HCT116 (cell line): ENCODE measurements around the gene BBX. TPM values are rescaled to one million over a fixed set of nuclear protein-coding genes. Genes with fewer than 3 reads are reported as not detected.
"Not testable (repeated sequence)": the region's sequence is repeated elsewhere in the genome, so short reads cannot be mapped to it uniquely, and the experiment has no call there.

Experiments
- ATAC-seq: fragments of 200-7000 bp; cut with Tn5 transposase; 2 replicates; pipeline ENCODE4 v1.9.1; 2020; ENCODE audit warnings: mild to moderate bottlenecking, moderate library complexity
- BruUV-seq: library from RNA; stranded (reverse); fragments of 400-500 nt; replicated peaks from 2 replicates; lab custom pipeline; 2021; lab: Mats Ljungman, UMichigan
- CTCF ChIA-PET: fragments of 300-600 bp; sonication (Branson Sonifier 250); formaldehyde crosslinking; loops from one replicate; lab custom pipeline; 2021; ENCODE audit warnings: antibody characterized with exemption; lab: Charles Lee
- POLR2A ChIA-PET: fragments of 300-600, 350-600 bp; sonication (Branson Sonifier 250); formaldehyde crosslinking; loops from one replicate; lab custom pipeline; 2021; ENCODE audit warnings: antibody characterized with exemption; lab: Charles Lee
- RAD21 ChIA-PET, 2 experiments: fragments of 300-600 bp; sonication (Branson Sonifier 250); formaldehyde crosslinking; loops; one replicate each; lab custom pipeline; 2023; ENCODE audit warnings: low total read pairs in 2 of 2; ENCODE audit not compliant: uncharacterized antibody in 2 of 2, unreplicated experiment in 2 of 2, low non-redundant PET in 1 of 2; lab: Charles Lee
- DNase-seq: peaks from one replicate; pipeline ENCODE4 v3.0.0-alpha.2; 2010; ENCODE audit warnings: low read depth, low spot score
- H2AFZ ChIP-seq: fragments of 200-600 bp; shearing (Covaris generic), sonication (generic); 2 replicates; pipeline ENCODE4 v1.6.1; 2017; ENCODE audit warnings: low read depth, mixed run types, mixed read lengths, antibody characterized with exemption, low read length; ENCODE audit not compliant: poor library complexity, severe bottlenecking
- H3K27ac ChIP-seq: 2 replicates; pipeline ENCODE4 v1.5.1; 2012; ENCODE audit warnings: low read depth, low read length
- H3K27me3 ChIP-seq: fragments of 200-600 bp; sonication (generic); 2 replicates; pipeline ENCODE4 v1.6.1; 2016; ENCODE audit warnings: mixed run types, low read length, mixed read lengths; ENCODE audit not compliant: insufficient read depth
- H3K36me3 ChIP-seq, 2 experiments: fragments of 200-500 bp in 1 of 2; fragments of 200-600 bp in 1 of 2; sonication (Bioruptor generic) in 1 of 2; sonication (generic) in 1 of 2; 2 replicates each; pipeline versions ENCODE4 v1.5.1 to v1.6.1; 2014 to 2016; ENCODE audit warnings: low read length in 2 of 2, inconsistent platforms in 1 of 2, mixed read lengths in 1 of 2, mixed run types in 1 of 2; ENCODE audit not compliant: insufficient read depth in 2 of 2, control insufficient read depth in 1 of 2
- H3K4me1 ChIP-seq, 2 experiments: fragments of 200-600 bp in 1 of 2; sonication (generic) in 1 of 2; 2 replicates each; pipeline versions ENCODE4 v1.5.1 to v1.6.1; 2012 to 2017; ENCODE audit warnings: low read length in 2 of 2, inconsistent platforms in 1 of 2, mild to moderate bottlenecking in 1 of 2, mixed read lengths in 1 of 2, mixed run types in 1 of 2, moderate library complexity in 1 of 2; ENCODE audit not compliant: insufficient read depth in 2 of 2, control insufficient read depth in 1 of 2
- H3K4me2 ChIP-seq: fragments of 200-600 bp; sonication (generic); 2 replicates; pipeline ENCODE4 v1.6.1; 2017; ENCODE audit warnings: mixed run types, low read length, mixed read lengths
- H3K4me3 ChIP-seq, 2 experiments: fragments of 200-600 bp in 1 of 2; sonication (generic) in 1 of 2; replicated peaks in 1 of 2; 2 replicates each; pipeline ENCODE4 v1.5.1; 2011 to 2016; ENCODE audit warnings: low read length in 2 of 2, control low read depth in 1 of 2, low read depth in 1 of 2, mild to moderate bottlenecking in 1 of 2, mixed read lengths in 1 of 2, mixed run types in 1 of 2
- H3K79me2 ChIP-seq: fragments of 200-600 bp; sonication (generic); 2 replicates; pipeline ENCODE4 v1.6.1; 2017; ENCODE audit warnings: mild to moderate bottlenecking, mixed run types, low read length, moderate library complexity, mixed read lengths; ENCODE audit not compliant: insufficient read depth
- H3K9ac ChIP-seq: fragments of 200-600 bp; sonication (generic); 2 replicates; pipeline ENCODE4 v1.6.1; 2016; ENCODE audit warnings: low read length, mixed read lengths
- H3K9me2 ChIP-seq: fragments of 200-600 bp; sonication (generic), shearing (Covaris generic); 2 replicates; pipeline ENCODE4 v1.6.1; 2017; ENCODE audit warnings: mixed run types, mild to moderate bottlenecking, moderate library complexity; ENCODE audit not compliant: insufficient read depth
- H3K9me3 ChIP-seq, 2 experiments: fragments of 200-500 bp in 1 of 2; fragments of 200-600 bp in 1 of 2; sonication (Bioruptor generic) in 1 of 2; sonication (generic) in 1 of 2; 2 replicates each; pipeline ENCODE4 v1.6.1; 2014 to 2017; ENCODE audit warnings: low read length in 2 of 2, mixed read lengths in 2 of 2, inconsistent platforms in 1 of 2, low read depth in 1 of 2, mild to moderate bottlenecking in 1 of 2, mixed run types in 1 of 2, moderate library complexity in 1 of 2; ENCODE audit not compliant: control insufficient read depth in 1 of 2, insufficient read depth in 1 of 2
- H4K20me1 ChIP-seq: fragments of 200-600 bp; sonication (generic), shearing (Covaris generic); 2 replicates; pipeline ENCODE4 v1.6.1; 2017; ENCODE audit warnings: mixed run types, mild to moderate bottlenecking, moderate library complexity; ENCODE audit not compliant: insufficient read depth
- CBX3 ChIP-seq: IDR thresholded peaks from 2 replicates; pipeline ENCODE4 v1.6.1; 2012; ENCODE audit warnings: low read depth
- CEBPB ChIP-seq: IDR thresholded peaks from 2 replicates; pipeline ENCODE4 v1.6.1; 2012; ENCODE audit warnings: low read depth
- EGR1 ChIP-seq: IDR thresholded peaks from 2 replicates; pipeline ENCODE4 v1.6.1; 2012; ENCODE audit warnings: low read depth
- RAD21 ChIP-seq: IDR thresholded peaks from 2 replicates; pipeline ENCODE4 v1.6.1; 2012; ENCODE audit warnings: low read depth, mild to moderate bottlenecking
- SP1 ChIP-seq: IDR thresholded peaks from 2 replicates; pipeline ENCODE4 v1.6.1; 2012; ENCODE audit warnings: low read depth
- ZBTB33 ChIP-seq: IDR thresholded peaks from 2 replicates; pipeline ENCODE4 v1.6.1; 2011; ENCODE audit warnings: mild to moderate bottlenecking, low read length, moderate library complexity; ENCODE audit not compliant: insufficient replicate concordance; ENCODE audit errors: extremely low read depth
- ZFX ChIP-seq: fragments of 450-650 bp; IDR thresholded peaks from 2 replicates; pipeline ENCODE4 v1.6.1; 2017
- ZNF274 ChIP-seq: fragments of 200-500 bp; sonication (Bioruptor generic); IDR thresholded peaks from 2 replicates; pipeline ENCODE4 v1.6.1; 2014; ENCODE audit warnings: mild to moderate bottlenecking, low read depth, low read length, inconsistent platforms
- intact Hi-C: fragments of 100-400 bp; cut with micrococcal nuclease; formaldehyde crosslinking; loops from 2 replicates; pipeline ENCODE4 v1.10.0; 2022
- total RNA-seq: library from RNA; stranded (reverse); gene quantifications from one replicate; pipeline ENCODE4 v1.2.1, GENCODE V29; 2021; ENCODE audit not compliant: unreplicated experiment
- TF ChIP-seq, protein P1 (sequence below), 3 experiments: fragments of 200-600 bp in 1 of 3; sonication (generic) in 1 of 3; IDR thresholded peaks in 2 of 3; conservative IDR thresholded peaks in 1 of 3; 2 replicates each; pipeline ENCODE4 v1.5.1; 2012 to 2017; ENCODE audit warnings: low read depth in 2 of 3, low read length in 2 of 3, antibody characterized with exemption in 1 of 3, borderline replicate concordance in 1 of 3, control low read depth in 1 of 3, mild to moderate bottlenecking in 1 of 3, mixed read lengths in 1 of 3, mixed run types in 1 of 3, moderate library complexity in 1 of 3; ENCODE audit not compliant: insufficient read depth in 1 of 3

The BBX gene
- total RNA-seq, 1 experiment from 2014 or later: 55.6 TPM

DNA sequence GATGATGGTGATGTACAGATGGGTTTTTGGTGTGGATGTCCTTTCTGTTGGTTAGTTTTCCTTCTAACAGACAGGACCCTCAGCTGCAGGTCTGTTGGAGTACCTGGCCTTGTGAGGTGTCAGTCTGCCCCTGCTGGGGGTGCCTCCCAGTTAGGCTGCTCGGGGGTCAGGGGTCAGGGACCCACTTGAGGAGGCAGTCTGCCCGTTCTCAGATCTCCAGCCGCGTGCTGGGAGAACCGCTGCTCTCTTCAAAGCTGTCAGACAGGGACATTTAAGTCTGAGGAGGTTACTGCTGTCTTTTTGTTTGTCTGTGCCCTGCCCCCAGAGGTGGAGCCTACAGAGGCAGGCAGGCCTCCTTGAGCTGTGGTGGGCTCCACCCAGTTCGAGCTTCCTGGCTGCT, 174.6 kb downstream of the BBX start:
- CTCF ChIA-PET, intact Hi-C loops, H3K27ac ChIP-seq, H3K79me2 ChIP-seq, H3K4me1 ChIP-seq, H3K36me3 ChIP-seq, H3K9ac ChIP-seq, H3K9me3 ChIP-seq, BruUV-seq, ATAC-seq, RAD21 ChIA-PET, H3K9me2 ChIP-seq, DNase-seq, H3K4me2 ChIP-seq, H4K20me1 ChIP-seq, H3K4me3 ChIP-seq, H3K27me3 ChIP-seq, H2AFZ ChIP-seq, POLR2A ChIA-PET: not testable (repeated sequence)

- intact Hi-C loops, H2AFZ ChIP-seq, BruUV-seq, H3K9me3 ChIP-seq, H3K9ac ChIP-seq, H3K9me2 ChIP-seq, H3K4me1 ChIP-seq, RAD21 ChIA-PET, H3K4me2 ChIP-seq, H3K27me3 ChIP-seq, H3K27ac ChIP-seq, POLR2A ChIA-PET, H3K4me3 ChIP-seq, H3K36me3 ChIP-seq, H3K79me2 ChIP-seq, H4K20me1 ChIP-seq, CTCF ChIA-PET, DNase-seq, ATAC-seq: not testable (repeated sequence)
These were observed 175.1 kb downstream of the BBX start for GRCh38 chr3:107697855-107698254.

- ChIA-PET RAD21 (no interaction called here), POLR2A (no interaction called here), CTCF (interaction anchor here (1.1 kb wide), 1 partner anchor 9 kb away, joined by 3 read pairs; no protein-coding TSS in a partner anchor)
- Histone ChIP-seq H4K20me1 (no peaks in the 10 kb centered on the region; the same call in 1 of the 2 replicates), H3K27ac (no peak overlapping the region), H3K9me2 (no peaks in the 10 kb centered on the region), H3K4me2 (no peak overlapping the region), H3K36me3 (no peaks in the 10 kb centered on the region), H3K79me2 (peaks cover 4% of the 10 kb centered on the region; the same call in 1 of the 2 replicates), H3K27me3 (no peaks in the 10 kb centered on the region), H3K9me3 (no peaks in the 10 kb centered on the region), H3K4me3 (no peak overlapping the region), H3K9ac (no peak overlapping the region), H2AFZ (no peak overlapping the region), H3K4me1 (peaks cover 0 to 4% of the 10 kb centered on the region in 2 experiments; a peak in 1 of 4 replicates)
- ATAC-seq (no peak), DNase-seq (no peak)
- no TSS peak for BruUV-seq
- intact Hi-C loops: no loop called here
- TF ChIP-seq ZNF274: no peak
- no peak for TF ChIP-seq RAD21
- TF ChIP-seq, protein P1, sequence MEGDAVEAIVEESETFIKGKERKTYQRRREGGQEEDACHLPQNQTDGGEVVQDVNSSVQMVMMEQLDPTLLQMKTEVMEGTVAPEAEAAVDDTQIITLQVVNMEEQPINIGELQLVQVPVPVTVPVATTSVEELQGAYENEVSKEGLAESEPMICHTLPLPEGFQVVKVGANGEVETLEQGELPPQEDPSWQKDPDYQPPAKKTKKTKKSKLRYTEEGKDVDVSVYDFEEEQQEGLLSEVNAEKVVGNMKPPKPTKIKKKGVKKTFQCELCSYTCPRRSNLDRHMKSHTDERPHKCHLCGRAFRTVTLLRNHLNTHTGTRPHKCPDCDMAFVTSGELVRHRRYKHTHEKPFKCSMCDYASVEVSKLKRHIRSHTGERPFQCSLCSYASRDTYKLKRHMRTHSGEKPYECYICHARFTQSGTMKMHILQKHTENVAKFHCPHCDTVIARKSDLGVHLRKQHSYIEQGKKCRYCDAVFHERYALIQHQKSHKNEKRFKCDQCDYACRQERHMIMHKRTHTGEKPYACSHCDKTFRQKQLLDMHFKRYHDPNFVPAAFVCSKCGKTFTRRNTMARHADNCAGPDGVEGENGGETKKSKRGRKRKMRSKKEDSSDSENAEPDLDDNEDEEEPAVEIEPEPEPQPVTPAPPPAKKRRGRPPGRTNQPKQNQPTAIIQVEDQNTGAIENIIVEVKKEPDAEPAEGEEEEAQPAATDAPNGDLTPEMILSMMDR (IDR thresholded peaks at IDR 0.05 in 2 of 3, conservative IDR thresholded peaks at IDR 0.05 in 1 of 3; ENCODE audit: borderline replicate concordance in 1 of 3, insufficient read depth in 1 of 3, low read depth in 2 of 3, low read length in 2 of 3): no peak
- no peak for TF ChIP-seq SP1
- TF ChIP-seq ZBTB33: no peak
- no peak for TF ChIP-seq EGR1
- TF ChIP-seq CEBPB: no peak
- TF ChIP-seq CBX3: no peak
- no peak for TF ChIP-seq ZFX
These were observed 176.9 kb downstream of the BBX start for GRCh38 chr3:107699682-107700081.
